ENCODE data around the gene FOXJ3. TPM values are rescaled to one million over a fixed set of nuclear protein-coding genes. Genes with fewer than 3 reads are reported as not detected.

FOXJ3 gene
- total and polyA plus RNA-seq, 2 of the 4 experiments (the other 2 are of a cell fraction) = 16.7 to 30.5 TPM

- H3K9me3 ChIP-seq (ENCODE audit: control insufficient read depth, insufficient read depth, low read length) = no peaks in the 10 kb centered on the region
- peaks cover 9% of the 10 kb centered on the region; the same call in 1 of the 2 replicates for H4K20me1 ChIP-seq (ENCODE audit: insufficient read depth, low read length)
- CTCF ChIA-PET = interaction anchor here (0.7 to 1.0 kb wide), 2 partner anchors 526 to 602 kb away, joined by 3 read pairs; no protein-coding TSS in a partner anchor
- H4K5ac ChIP-seq (ENCODE audit: low read depth, low read length) = no peak overlapping the region
- dilution Hi-C loops (cut with HindIII; ENCODE audit: low sequenced_read_pairs, unreplicated experiment) = no loop called here
- H3K36me3 ChIP-seq (ENCODE audit: control insufficient read depth, insufficient read depth, low read length) = peaks cover 12% of the 10 kb centered on the region
- no peak for ATAC-seq (ENCODE audit: low read depth)
- H4K91ac ChIP-seq (ENCODE audit: insufficient read depth, low read depth, low read length) = no peak overlapping the region
- 73% methylated on average over 2 of the region's 4 CpGs; no CpG with 5 or more reads in 1 of the 2 experiments for WGBS, 2 experiments (ENCODE audit: extremely low coverage in 2 of 2, insufficient read length in 1 of 2)
- no peak overlapping the region for H4K8ac ChIP-seq (ENCODE audit: low read depth in 2 of 2, low read length in 2 of 2)
- no peak overlapping the region for H2BK120ac ChIP-seq (ENCODE audit: low read depth, low read length)
- H3K14ac ChIP-seq (replicated peaks; ENCODE audit: low read depth, low read length) = no peak overlapping the region
- H2BK15ac ChIP-seq (ENCODE audit: low read depth, low read length) = no peak overlapping the region
- TF ChIP-seq POLR2A (IDR thresholded peaks at IDR 0.05; ENCODE audit: low read depth, low read length) = no peak
- peak; percentile 58 for TF ChIP-seq RAD21 (IDR thresholded peaks at IDR 0.05; ENCODE audit: low read length)
- TF ChIP-seq SMC3 (IDR thresholded peaks at IDR 0.05; ENCODE audit: low read depth, low read length) = peak; percentile 48
- TF ChIP-seq CTCF (conservative IDR thresholded peaks at IDR 0.05; ENCODE audit: low read depth, low read length) = peak; percentile 59
- TF ChIP-seq, protein P1, sequence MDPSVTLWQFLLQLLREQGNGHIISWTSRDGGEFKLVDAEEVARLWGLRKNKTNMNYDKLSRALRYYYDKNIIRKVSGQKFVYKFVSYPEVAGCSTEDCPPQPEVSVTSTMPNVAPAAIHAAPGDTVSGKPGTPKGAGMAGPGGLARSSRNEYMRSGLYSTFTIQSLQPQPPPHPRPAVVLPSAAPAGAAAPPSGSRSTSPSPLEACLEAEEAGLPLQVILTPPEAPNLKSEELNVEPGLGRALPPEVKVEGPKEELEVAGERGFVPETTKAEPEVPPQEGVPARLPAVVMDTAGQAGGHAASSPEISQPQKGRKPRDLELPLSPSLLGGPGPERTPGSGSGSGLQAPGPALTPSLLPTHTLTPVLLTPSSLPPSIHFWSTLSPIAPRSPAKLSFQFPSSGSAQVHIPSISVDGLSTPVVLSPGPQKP (IDR thresholded peaks at IDR 0.05; ENCODE audit: borderline replicate concordance, low read depth, low read length) = no peak
- H3K56ac ChIP-seq (ENCODE audit: extremely low read depth, insufficient read depth, low read length) = no peak overlapping the region
- H3K4me1 ChIP-seq (ENCODE audit: control insufficient read depth, insufficient read depth, low read length) = peaks cover 10% of the 10 kb centered on the region
- H3K23ac ChIP-seq (ENCODE audit: low read depth, low read length) = no peak overlapping the region
- H3K4ac ChIP-seq (ENCODE audit: low read depth, low read length) = no peak overlapping the region
- no peak overlapping the region for H3K27ac ChIP-seq (ENCODE audit: insufficient read depth, low read length)
- in situ Hi-C loops (cut with MboI; ENCODE audit: low sequenced_read_pairs) = no loop called here
- no peaks in the 10 kb centered on the region for H3K27me3 ChIP-seq (ENCODE audit: control insufficient read depth, insufficient read depth, low read length)
- BruUV-seq (replicated peaks) = no TSS peak
- H3K9me1 ChIP-seq (ENCODE audit: insufficient read depth, low read length) = 0 out of 2 replicates have a peak, but pooled peaks cover 2% of the 10 kb centered on the region
- H2AK9ac ChIP-seq (replicated peaks; ENCODE audit: low read depth, low read length, poor library complexity) = no peak overlapping the region
- intact Hi-C loops (cut with micrococcal nuclease) = loop anchor here (1.0 to 10.0 kb wide), 4 partner anchors 158 to 478 kb away; partner anchors contain the start of genes FOXJ3, PPCS, PPIH and ZMYND12
- peak overlapping the region; percentile 5; the same call in 1 of the 2 replicates for H3K4me2 ChIP-seq (ENCODE audit: low read depth, low read length)
- no peak overlapping the region for H2AFZ ChIP-seq (replicated peaks; ENCODE audit: low read length, poor library complexity)
- 0 out of 4 replicates have a peak, but pooled peaks cover 0 to 4% of the 10 kb centered on the region in 2 experiments for H3K79me1 ChIP-seq (ENCODE audit: low read depth in 1 of 2, low read length in 2 of 2)
- H3K18ac ChIP-seq (ENCODE audit: low read depth, low read length) = no peak overlapping the region
- H3K4me3 ChIP-seq (ENCODE audit: insufficient read depth, low read depth, low read length) = no peak overlapping the region
- DNase-seq = peak; percentile 55
- no peak overlapping the region for H2AK5ac ChIP-seq (ENCODE audit: low read depth, low read length)
- no peak overlapping the region for H2BK20ac ChIP-seq (ENCODE audit: low read depth, low read length)
- no peak overlapping the region for H3K9ac ChIP-seq (ENCODE audit: low read depth, low read length)
- H2BK5ac ChIP-seq (ENCODE audit: low read depth, low read length, poor library complexity, severe bottlenecking) = no peak overlapping the region
- POLR2A ChIA-PET (ENCODE audit: unreplicated experiment) = no interaction called here
Measured at GRCh38 chr1:42176902-42177519, 158.0 kb downstream of the FOXJ3 start.

All from IMR-90 (cell line).